HG03432 (cell line): ENCODE measurements around the gene RILP.

Experiments
- ATAC-seq: cut with Tn5 transposase; IDR thresholded peaks from one replicate; pipeline ENCODE4 v1.9.1; 2021; ENCODE audit warnings: mild to moderate bottlenecking, moderate library complexity; ENCODE audit not compliant: unreplicated experiment

RILP gene

GRCh38 chr17:1648173-1648962 is 1.3 kb downstream of the RILP start:
- ATAC-seq, result peak; percentile 57

DNA sequence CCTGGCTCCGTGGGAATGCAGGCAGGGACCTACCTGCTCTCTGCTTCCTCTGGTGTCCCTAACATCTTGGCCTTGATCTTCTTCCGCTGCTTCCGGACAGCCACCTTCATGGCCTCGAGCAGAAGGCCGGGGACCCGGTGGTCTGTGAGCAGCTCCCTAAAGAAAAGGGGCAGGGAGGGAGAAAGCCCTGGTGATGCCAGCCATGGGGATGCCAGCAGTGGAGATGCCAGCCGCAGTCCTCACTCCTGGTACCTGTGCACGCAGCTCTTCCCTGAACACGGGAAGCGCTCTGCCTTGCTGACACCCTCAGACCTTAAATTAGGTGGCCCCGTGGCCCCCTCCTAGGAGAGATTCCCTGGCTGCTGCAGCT is 1.9 kb downstream of the RILP start:
- no peak for ATAC-seq

GRCh38 chr17:1646199-1646875 is 3.3 kb downstream of the RILP start:
- no peak for ATAC-seq

DNA sequence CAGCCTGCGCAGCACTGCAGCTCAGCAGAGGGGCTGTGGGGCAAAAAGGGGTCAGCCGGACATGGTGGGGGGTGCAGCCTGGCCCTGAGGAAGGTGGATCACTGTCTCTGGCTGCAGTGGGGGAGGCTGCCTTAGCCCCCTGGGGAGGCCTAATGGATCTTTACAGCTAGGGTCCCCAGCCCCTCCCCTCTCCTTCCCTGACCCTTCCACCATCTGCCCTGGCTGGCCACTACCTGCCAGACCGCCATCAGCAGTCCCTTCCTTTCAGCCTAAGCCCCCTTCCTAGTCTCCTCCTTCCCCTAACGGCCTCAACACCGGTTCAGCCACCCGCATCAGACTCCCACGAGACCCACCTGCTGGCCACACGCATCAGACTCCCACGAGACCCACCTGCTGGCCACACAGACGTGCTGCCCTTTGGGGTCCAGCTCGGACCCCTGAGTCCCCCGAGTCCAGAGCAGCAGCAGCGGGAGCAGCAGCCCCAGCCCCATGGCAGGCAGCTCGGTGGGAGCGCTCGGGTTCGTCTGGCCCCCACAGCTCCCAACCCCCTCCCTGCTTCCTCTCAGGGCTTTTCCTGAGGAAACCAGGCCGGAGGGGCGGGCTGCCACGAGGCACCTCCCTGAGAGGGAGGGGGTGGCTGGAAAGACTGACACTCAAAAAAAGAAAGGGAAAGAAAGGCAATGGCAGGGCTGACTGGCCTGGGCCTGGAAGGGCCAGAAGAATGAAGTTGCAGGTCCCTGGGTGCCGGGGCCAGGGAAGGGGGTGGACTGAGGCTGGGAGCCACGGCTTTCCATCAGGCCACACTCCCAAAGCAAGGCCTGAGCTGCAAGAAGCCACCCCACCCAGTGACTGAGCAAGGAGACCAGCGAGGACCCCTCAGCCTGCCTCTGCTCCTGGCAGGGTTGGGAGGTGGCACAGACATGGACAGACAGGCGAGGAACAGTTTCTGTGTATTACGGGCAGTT is 4.2 kb downstream of the RILP start, which contains the start of gene SCARF1:
SCARF1 (minus strand) TSS at position 526 of the 965 bp plus-strand sequence; CDS start at position 491, 35 bp downstream.
- no peak for ATAC-seq

DNA sequence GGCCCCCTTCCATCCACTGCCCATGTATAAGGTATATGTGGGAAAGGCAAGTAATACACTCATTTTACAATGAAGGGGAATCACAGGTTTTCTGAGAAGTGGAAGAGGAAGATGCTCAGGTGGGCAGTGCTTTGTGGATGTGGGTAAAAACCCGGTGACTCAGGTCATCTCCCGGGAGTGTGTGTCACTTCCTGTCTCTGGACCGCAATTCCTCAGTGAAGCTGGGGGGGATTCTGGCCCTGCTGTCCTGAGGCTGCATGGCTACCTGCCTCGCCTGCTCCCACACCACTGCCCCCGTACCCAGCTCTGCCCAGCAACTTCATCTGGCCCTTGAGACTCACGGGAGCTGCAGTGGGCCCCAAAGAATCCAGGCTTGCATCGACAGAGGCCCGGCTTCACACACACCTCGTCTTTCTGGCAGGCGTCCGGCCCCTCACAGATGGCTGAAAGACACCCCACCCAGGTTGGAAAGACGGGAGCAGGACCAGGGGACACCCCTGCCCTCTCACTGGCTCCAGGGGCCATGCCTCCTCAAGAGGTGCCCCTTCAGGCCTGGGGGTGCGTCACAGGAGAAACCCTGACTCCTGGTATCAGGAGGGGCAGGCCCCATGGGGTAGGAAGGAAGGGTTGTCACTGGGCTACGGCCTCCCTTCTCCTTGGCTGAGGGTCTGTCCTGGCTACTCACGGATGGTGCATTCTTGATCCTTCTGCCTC is 5.0 kb downstream of the RILP start:
- ATAC-seq, result no peak

DNA sequence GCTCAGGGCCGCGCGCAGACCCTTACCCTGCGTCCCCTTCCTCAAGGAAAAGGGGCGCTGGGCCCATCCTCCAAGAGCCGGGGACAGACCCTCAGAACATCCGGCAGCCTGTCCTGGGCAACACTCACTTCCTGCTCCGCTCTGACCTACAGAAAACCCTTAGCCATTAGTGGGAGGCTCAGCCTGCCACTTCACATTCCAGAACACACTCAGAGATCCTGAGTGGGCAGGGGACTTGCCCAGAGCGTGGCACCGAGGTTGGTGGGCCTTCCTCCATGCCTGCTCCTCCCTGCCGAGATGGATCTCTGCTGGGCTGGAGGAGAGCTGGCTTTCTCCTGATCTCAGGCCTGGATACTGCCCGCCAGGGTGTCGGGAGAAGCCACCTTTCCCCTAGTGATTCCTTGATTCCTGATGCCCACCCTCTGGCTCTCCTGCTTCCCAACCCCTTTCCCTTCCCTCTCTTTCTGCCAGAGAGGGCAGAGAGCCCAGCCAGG is 5.6 kb downstream of the RILP start:
- ATAC-seq, result no peak

GRCh38 chr17:1643293-1643998 is 6.2 kb downstream of the RILP start:
- ATAC-seq, result no peak

- ATAC-seq, result no peak
These were observed 8.6 kb downstream of the RILP start for GRCh38 chr17:1641065-1641403.

- ATAC-seq, result no peak
These were observed 9.2 kb downstream of the RILP start for GRCh38 chr17:1640329-1641064.

DNA sequence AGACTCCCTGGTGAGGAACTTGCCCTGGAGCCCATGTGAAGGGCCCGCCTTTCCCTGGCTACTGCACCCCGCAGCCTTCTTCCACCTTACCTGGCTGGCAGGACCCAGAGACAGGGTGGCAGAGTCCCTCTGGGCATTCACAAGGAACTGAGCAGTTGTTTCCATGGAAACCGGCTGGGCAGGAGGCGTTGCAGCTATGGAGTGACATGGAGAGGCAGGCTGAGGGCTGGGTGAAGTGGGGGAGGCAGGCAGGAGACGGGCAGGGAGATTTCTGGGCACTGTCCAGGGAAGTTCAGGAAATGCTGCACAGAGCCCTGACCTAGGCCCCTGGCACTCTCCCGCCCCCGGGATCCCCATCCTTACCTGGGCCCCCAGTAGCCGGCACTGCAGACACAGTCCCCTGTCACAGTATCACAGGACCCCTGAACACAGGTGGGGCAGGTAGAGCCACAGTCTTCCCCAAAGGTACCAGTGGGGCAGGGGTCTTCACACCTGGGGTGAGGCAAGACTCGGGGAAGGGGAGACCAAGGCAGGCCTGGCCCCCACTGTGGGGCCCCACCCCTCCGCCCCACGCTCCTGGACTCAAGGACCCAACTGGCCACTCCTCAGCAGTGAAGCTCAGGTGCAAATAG is 10.0 kb downstream of the RILP start:
- ATAC-seq, result no peak

DNA sequence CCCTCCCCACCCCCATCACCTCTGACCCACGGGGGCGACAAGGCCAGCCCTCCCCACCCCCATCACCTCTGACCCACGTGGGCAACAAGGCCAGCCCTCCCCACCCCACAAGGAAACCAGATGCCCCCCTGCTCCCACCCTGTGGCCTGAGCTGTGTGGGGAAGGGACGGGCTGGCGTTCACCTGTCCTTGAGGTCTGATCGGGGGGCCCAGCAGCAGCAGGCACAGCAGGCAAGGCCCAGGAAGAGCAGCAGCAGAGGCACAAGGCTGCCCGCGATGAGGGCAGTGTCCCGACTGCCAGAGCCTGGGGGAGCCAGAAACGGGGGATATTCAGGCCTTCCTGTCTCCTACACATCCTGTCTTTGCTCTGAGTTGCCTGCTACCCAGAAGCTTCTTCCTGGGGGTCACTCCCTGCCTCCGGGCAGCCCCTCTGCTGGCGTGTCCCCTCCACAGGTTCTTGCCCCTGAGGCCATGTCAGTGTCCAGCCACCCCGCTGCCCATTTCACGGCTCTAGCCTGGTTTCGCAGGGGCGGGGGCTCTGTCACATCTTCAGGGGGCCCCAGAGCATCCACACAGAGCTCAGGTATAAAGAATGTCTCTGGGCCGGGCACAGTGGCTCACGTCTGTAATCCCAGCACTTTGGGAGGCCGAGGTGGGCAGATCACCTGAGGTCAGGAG is 10.9 kb downstream of the RILP start:
- no peak for ATAC-seq

GRCh38 chr17:1638171-1638590 is 11.5 kb downstream of the RILP start:
- ATAC-seq, result no peak

DNA sequence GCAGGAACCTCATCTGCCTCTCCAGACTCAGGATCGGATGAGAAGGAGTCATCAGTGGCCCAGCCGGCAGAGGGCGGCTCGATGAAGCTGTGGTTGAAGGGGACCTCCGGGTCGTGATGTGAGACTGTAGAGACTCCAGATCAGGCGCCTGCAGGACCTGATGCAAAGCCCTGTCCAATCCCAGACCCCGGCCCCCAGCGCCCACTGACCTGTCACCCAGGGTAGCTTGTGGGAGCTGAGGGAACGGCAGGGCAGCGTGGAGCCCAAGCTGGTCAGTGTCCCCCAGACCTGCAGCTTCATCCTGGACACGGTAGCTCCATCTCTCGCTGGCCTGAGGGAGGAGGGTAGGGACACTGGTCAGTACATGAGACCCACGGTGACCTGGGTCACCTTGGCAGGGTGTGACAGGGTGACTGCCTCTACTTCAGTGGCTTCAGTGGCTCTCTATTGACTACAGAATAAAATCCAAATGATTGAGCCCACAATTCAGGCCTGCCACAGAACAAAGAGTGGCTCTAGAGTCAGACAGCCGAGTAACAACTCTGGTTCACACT is 12.9 kb downstream of the RILP start:
- ATAC-seq, result no peak

- ATAC-seq, result no peak
These were observed 13.8 kb downstream of the RILP start for GRCh38 chr17:1635675-1636465.

DNA sequence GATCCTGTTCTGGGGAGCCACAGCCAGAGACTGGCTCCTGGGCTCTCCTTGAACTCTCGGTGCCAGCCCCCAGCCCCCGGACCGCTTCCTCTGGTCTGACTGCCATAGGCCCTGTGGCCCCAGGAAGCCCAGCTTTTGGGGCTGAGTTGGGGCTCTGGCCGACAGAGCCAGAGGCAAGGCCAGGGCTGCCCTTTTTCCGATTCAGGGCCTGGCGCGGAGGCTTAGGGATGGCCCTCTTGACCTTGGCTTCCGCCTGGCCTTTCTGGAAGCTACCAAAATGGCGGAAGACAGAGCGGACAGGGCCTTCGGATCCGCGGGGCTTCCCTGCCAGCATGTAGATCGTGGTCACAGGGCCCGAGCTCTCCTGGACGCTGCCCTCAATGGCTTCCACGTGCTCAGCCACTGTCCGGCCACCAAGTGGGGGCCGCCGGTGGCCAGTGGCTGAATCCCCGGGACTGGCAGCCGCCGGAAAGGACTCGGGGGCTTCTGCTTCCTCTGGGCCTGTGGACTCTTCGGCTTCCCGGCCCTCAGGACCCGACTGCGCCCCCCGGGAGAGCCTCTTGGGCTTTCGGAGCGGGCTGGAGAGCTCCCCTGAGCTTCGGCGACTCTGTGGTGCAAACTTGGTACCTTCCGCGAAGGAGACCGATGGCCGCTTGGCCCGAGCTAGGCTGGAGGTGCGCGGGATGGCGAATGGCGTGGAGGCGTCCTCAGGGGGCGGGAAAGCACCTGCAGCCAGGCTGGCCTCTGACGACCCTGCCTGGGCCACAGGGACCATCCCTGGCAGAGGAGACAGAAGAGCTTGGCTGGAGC is 14.6 kb downstream of the RILP start:
- no peak for ATAC-seq

DNA sequence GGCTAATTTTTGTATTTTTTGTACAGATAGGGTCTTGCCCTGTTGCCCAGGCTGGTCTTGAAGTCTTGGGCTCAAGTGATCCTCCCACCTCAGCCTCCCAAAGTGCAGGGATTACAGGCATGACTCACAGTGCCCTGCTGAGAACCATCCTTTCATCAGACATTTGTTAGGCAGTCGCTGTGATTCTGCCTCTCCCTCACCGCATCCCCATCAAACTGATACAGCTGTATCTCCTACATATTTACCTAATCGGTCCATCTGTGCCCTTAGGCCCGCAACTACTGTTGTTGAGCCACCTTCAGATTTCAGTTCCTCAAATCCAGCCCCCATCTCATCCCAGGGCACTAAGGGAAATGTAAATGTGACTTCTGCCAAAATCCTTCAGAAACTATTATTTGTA is 19.0 kb downstream of the RILP start:
- no peak for ATAC-seq
